Endodermal cell (in vitro differentiated cells): ENCODE measurements around the gene CRYGN. TPM values are rescaled to one million over a fixed set of nuclear protein-coding genes. Genes with fewer than 3 reads are reported as not detected.
A peak's percentile ranks its signal among the peaks of the same experiment; 100 is the strongest.

Source experiments
- DNase-seq: peaks from one replicate; pipeline ENCODE4 v3.0.0-alpha.2; 2017
- H3K27ac ChIP-seq: 2 replicates; pipeline ENCODE4 v1.5.1; 2013; ENCODE audit warnings: mild to moderate bottlenecking, low read depth, low read length, moderate library complexity
- H3K27me3 ChIP-seq: 2 replicates; pipeline ENCODE4 v1.6.1; 2013; ENCODE audit warnings: mild to moderate bottlenecking, low read length, moderate library complexity; ENCODE audit not compliant: insufficient read depth, control insufficient read depth, poor library complexity, severe bottlenecking
- H3K36me3 ChIP-seq: 2 replicates; pipeline ENCODE4 v1.7.0; 2013; ENCODE audit warnings: mild to moderate bottlenecking, low read length, moderate library complexity; ENCODE audit not compliant: control insufficient read depth, insufficient read depth
- H3K4me1 ChIP-seq: one replicate; pipeline ENCODE4 v1.7.0; 2013; ENCODE audit warnings: low read length; ENCODE audit not compliant: control insufficient read depth, insufficient read depth
- H3K4me3 ChIP-seq: 2 replicates; pipeline ENCODE4 v1.5.1; 2013; ENCODE audit warnings: mild to moderate bottlenecking, low read length, moderate library complexity
- H3K9ac ChIP-seq: 2 replicates; pipeline ENCODE4 v1.6.1; 2013; ENCODE audit warnings: mild to moderate bottlenecking, low read length, moderate library complexity; ENCODE audit not compliant: poor library complexity, severe bottlenecking; ENCODE audit errors: extremely low read depth
- H3K9me3 ChIP-seq: 2 replicates; pipeline ENCODE4 v1.6.1; 2013; ENCODE audit warnings: mild to moderate bottlenecking, low read length, moderate library complexity; ENCODE audit not compliant: control insufficient read depth
- H3K27ac Mint-ChIP-seq: 2 replicates; pipeline ENCODE4 v1.8.0; 2020; ENCODE audit warnings: mixed read lengths
- H3K27me3 Mint-ChIP-seq: 2 replicates; pipeline ENCODE4 v1.8.0; 2021; ENCODE audit warnings: mild to moderate bottlenecking, mixed read lengths; ENCODE audit not compliant: insufficient read depth
- H3K36me3 Mint-ChIP-seq: 2 replicates; pipeline ENCODE4 v1.8.0; 2020; ENCODE audit warnings: low read depth, mixed read lengths
- H3K4me1 Mint-ChIP-seq: 2 replicates; pipeline ENCODE4 v1.8.0; 2020; ENCODE audit warnings: mixed read lengths
- H3K4me3 Mint-ChIP-seq: 2 replicates; pipeline ENCODE4 v1.8.0; 2020; ENCODE audit warnings: mild to moderate bottlenecking, moderate library complexity, mixed read lengths
- H3K9me3 Mint-ChIP-seq: 2 replicates; pipeline ENCODE4 v1.8.0; 2020; ENCODE audit warnings: mild to moderate bottlenecking, mixed read lengths
- CTCF ChIP-seq: fragments of 200-600 bp; sonication (generic); conservative IDR thresholded peaks from 2 replicates; pipeline ENCODE4 v1.5.0; 2021; ENCODE audit warnings: antibody characterized with exemption, mild to moderate bottlenecking
- WGBS, 2 experiments: methylation state at CpG; one replicate each; pipeline versions ENCODE4 v1.1.5 to v1.1.7; 2013; ENCODE audit warnings: missing lambda C conversion rate in 2 of 2, mixed read lengths in 1 of 2; ENCODE audit not compliant: insufficient coverage in 1 of 2, insufficient read length in 1 of 2; 5-methylcytosine and 5-hydroxymethylcytosine counted together
- microRNA-seq: library from miRNA; unstranded; fragments of <30 nt; microRNA quantifications from one replicate; pipeline ENCODE4 v1.2.0, GENCODE V29; 2020; ENCODE audit warnings: borderline microRNAs expressed
- total RNA-seq, 2 donors: library from RNA; stranded (reverse); fragmentation: NEBNext Ultra II Directional in 1 of 2; extraction: Animal tissue kit (Norgen Biotek cat#: 25700) in 1 of 2; gene quantifications; 2 replicates in 1 of 2; 3 replicates in 1 of 2; pipeline ENCODE4 v1.2.1, GENCODE V29; 2021

The CRYGN gene
- total RNA-seq, 2 donors from 2014 or later = 2.3 to 4.4 TPM

- TF ChIP-seq CTCF = no peak
- H3K9me3 ChIP-seq = no peaks in the 10 kb centered on the region
- H3K4me1 ChIP-seq = peaks cover 3% of the 10 kb centered on the region
- H3K9me3 Mint-ChIP-seq = no peaks in the 10 kb centered on the region
- no peak overlapping the region for H3K4me3 Mint-ChIP-seq
- H3K36me3 Mint-ChIP-seq = peaks cover 69% of the 10 kb centered on the region
- H3K27me3 Mint-ChIP-seq = peaks cover 28% of the 10 kb centered on the region
- H3K4me1 Mint-ChIP-seq = peaks cover 10% of the 10 kb centered on the region
- H3K27ac ChIP-seq = no peak overlapping the region
- peaks cover 29% of the 10 kb centered on the region for H3K27me3 ChIP-seq
- H3K9ac ChIP-seq = no peak overlapping the region
- H3K4me3 ChIP-seq = no peak overlapping the region
- H3K27ac Mint-ChIP-seq = no peak overlapping the region
- no peak for DNase-seq
- 92% methylated on average over 18 to 32 of the region's 32 CpGs for WGBS, 2 experiments
- peaks cover 22% of the 10 kb centered on the region for H3K36me3 ChIP-seq
These were observed 59.5 kb downstream of the CRYGN start for GRCh38 chr7:151380199-151381097.

GRCh38 chr7:151379534-151380198 is 60.3 kb downstream of the CRYGN start:
- no peak overlapping the region for H3K27ac Mint-ChIP-seq
- H3K4me3 Mint-ChIP-seq = no peak overlapping the region

GRCh38 chr7:151379193-151379520 is 60.8 kb downstream of the CRYGN start:
- Histone ChIP-seq H3K4me3 (no peak overlapping the region), H3K4me1 (peaks cover 3% of the 10 kb centered on the region), H3K27me3 (peaks cover 26% of the 10 kb centered on the region), H3K36me3 (peaks cover 27% of the 10 kb centered on the region), H3K27ac (no peak overlapping the region), H3K9ac (no peak overlapping the region), H3K9me3 (no peaks in the 10 kb centered on the region)
- Mint-ChIP-seq H3K4me1 (peaks cover 6% of the 10 kb centered on the region), H3K36me3 (peaks cover 69% of the 10 kb centered on the region), H3K27me3 (peaks cover 22% of the 10 kb centered on the region), H3K9me3 (no peaks in the 10 kb centered on the region), H3K4me3 (no peak overlapping the region), H3K27ac (no peak overlapping the region)
- no peak for TF ChIP-seq CTCF
- 90% methylated on average over 2 to 6 of the region's 6 CpGs for WGBS, 2 experiments
- DNase-seq = no peak

More at GRCh38 chr7:151379534-151380198, 60.3 kb downstream of the CRYGN start:
- H3K4me3 ChIP-seq = no peak overlapping the region
- Mint-ChIP-seq H3K9me3 (no peaks in the 10 kb centered on the region), H3K36me3 (peaks cover 69% of the 10 kb centered on the region), H3K27me3 (peaks cover 27% of the 10 kb centered on the region), H3K4me1 (peaks cover 6% of the 10 kb centered on the region)
- H3K27me3 ChIP-seq = peaks cover 29% of the 10 kb centered on the region
- H3K4me1 ChIP-seq = peaks cover 3% of the 10 kb centered on the region
- whole genome bisulfite sequencing, 2 experiments = 92% methylated on average over 21 to 25 of the region's 25 CpGs
- H3K9me3 ChIP-seq = no peaks in the 10 kb centered on the region
- H3K9ac ChIP-seq = no peak overlapping the region
- H3K36me3 ChIP-seq = peaks cover 25% of the 10 kb centered on the region
- no peak overlapping the region for H3K27ac ChIP-seq
- peak; percentile 78 for DNase-seq
- TF ChIP-seq CTCF = peak; percentile 56

Small RNAs within 50 kb of the gene (microRNA-seq; reads per million reads assigned to microRNA genes)
- gene MIR3907 = not detected

Other genes with a start within 250 kb of the CRYGN start
- not detected for gene H2BK1, start 229.7 kb downstream of the CRYGN start, total RNA-seq
- 10 to 100 TPM; 43.3 to 48.9 TPM for gene ABCF2, start 212.9 kb downstream of the CRYGN start, total RNA-seq
- 10 to 100 TPM; 31.9 to 35.6 TPM for gene CHPF2, start 207.7 kb downstream of the CRYGN start, total RNA-seq
- gene SMARCD3, start 191.4 kb downstream of the CRYGN start, total RNA-seq = 10 to 100 TPM; 40.0 to 43.5 TPM
- 10 to 100 TPM; 50.2 to 64.7 TPM for gene NUB1, start 98.3 kb downstream of the CRYGN start, total RNA-seq
- gene WDR86, start 30.1 kb downstream of the CRYGN start, total RNA-seq = 10 to 100 TPM; 83.3 to 94.2 TPM
- gene RHEB, start 79.8 kb upstream of the CRYGN start, total RNA-seq = 100 to 1,000 TPM; 108 to 113 TPM